Transverse colon (tissue), 4 donors: ENCODE results near the gene ITGB1. TPM values are rescaled to one million over a fixed set of nuclear protein-coding genes. Genes with fewer than 3 reads are reported as not detected.

ENCODE experiments used
- DNase-seq: peaks from one replicate; pipeline ENCODE4 v3.0.0-alpha.2; 2019
- H3K27ac ChIP-seq, 4 donors: fragments of 200-600 bp; sonication (generic); 2 replicates each; pipeline ENCODE4 v1.5.1; 2016 to 2018; ENCODE audit warnings: inconsistent platforms in 4 of 4
- H3K27me3 ChIP-seq: fragments of 200-600 bp; sonication (generic); 2 replicates; pipeline ENCODE4 v1.5.1; 2017; ENCODE audit warnings: inconsistent platforms
- H3K36me3 ChIP-seq, 4 donors: fragments of 200-600 bp; sonication (generic); 2 replicates each; pipeline ENCODE4 v1.5.1; 2017 to 2019; ENCODE audit warnings: inconsistent platforms in 4 of 4
- H3K4me1 ChIP-seq, 4 donors: fragments of 200-600 bp; sonication (generic); 2 replicates each; pipeline ENCODE4 v1.5.1; 2017 to 2020; ENCODE audit warnings: inconsistent platforms in 4 of 4
- H3K4me3 ChIP-seq, 4 donors: fragments of 200-600 bp; sonication (generic); 1 replicate in 1 of 4; 2 replicates in 3 of 4; pipeline versions ENCODE4 v1.5.1 to v1.6.1; 2017 to 2019; ENCODE audit warnings: inconsistent platforms in 4 of 4
- H3K9me3 ChIP-seq, 2 donors: fragments of 200-600 bp; sonication (generic); 2 replicates each; pipeline ENCODE4 v1.5.1; 2017 to 2019; ENCODE audit warnings: inconsistent platforms in 2 of 2
- CTCF ChIP-seq, 5 experiments: fragments of 200-600 bp in 3 of 5; fragments of 450-650 bp in 2 of 5; sonication (generic) in 3 of 5; IDR thresholded peaks; 1 replicate in 2 of 5; 2 replicates in 3 of 5; pipeline ENCODE4 v1.5.1; 2016 to 2017; ENCODE audit warnings: antibody characterized with exemption in 5 of 5, inconsistent platforms in 3 of 5, mild to moderate bottlenecking in 2 of 5, moderate library complexity in 1 of 5
- EP300 ChIP-seq: sonication (generic); formaldehyde crosslinking; IDR thresholded peaks from one replicate; pipeline ENCODE4 v1.6.1; 2017; ENCODE audit warnings: antibody characterized with exemption, low read depth
- POLR2A ChIP-seq: fragments of 450-650 bp; IDR thresholded peaks from one replicate; pipeline ENCODE4 v1.6.1; 2016; ENCODE audit warnings: antibody characterized with exemption, mild to moderate bottlenecking, moderate library complexity
- POLR2AphosphoS5 ChIP-seq, 3 donors: sonication (generic); formaldehyde crosslinking; IDR thresholded peaks; one replicate each; pipeline ENCODE4 v1.6.1; 2016; ENCODE audit warnings: antibody characterized with exemption in 3 of 3
- WGBS, 2 donors: methylation state at CpG; one replicate each; pipeline ENCODE4 v1.1.5; 2018; ENCODE audit warnings: low coverage in 1 of 2; 5-methylcytosine and 5-hydroxymethylcytosine counted together
- in situ Hi-C, 4 donors: fragments of 200-750 bp; cut with MboI; loops; one replicate each; pipeline versions ENCODE4 v1.15.0 to v1.15.1; 2017; ENCODE audit warnings: low sequenced_read_pairs in 3 of 4, low pct_ligation_motif_present in 1 of 4, low pct_unique_long_range_greater_than_20kb in 1 of 4
- intact Hi-C: fragments of 100-400 bp; cut with DNase I; formaldehyde crosslinking; loops from one replicate; pipeline ENCODE4 v1.15.1; 2023; ENCODE audit warnings: low total_unique reads
- total RNA-seq, 4 donors: library from RNA; depleted of rRNA; stranded (reverse); fragments of >200 nt; gene quantifications; one replicate each; pipeline ENCODE4 v1.1.0, GENCODE V29; 2016

ITGB1 gene
- total RNA-seq, 4 donors from 2014 or later: 135 to 362 (median 252) TPM

GRCh38 chr10:32961343-32961894, 3.4 kb upstream of the ITGB1 start:
- in situ Hi-C loops (no loop called here), intact Hi-C loops (no loop called here)
- Histone ChIP-seq H3K9me3 (no peaks in the 10 kb centered on the region), H3K27me3 (no peaks in the 10 kb centered on the region), H3K27ac (peak overlapping the region; percentile 76 to 99 (median 87)), H3K4me3 (no peak overlapping the region), H3K36me3 (no peaks in the 10 kb centered on the region), H3K4me1 (peaks cover 5 to 36% (median 23%) of the 10 kb centered on the region in 4 donors)
- DNase-seq: no peak
- 80 to 89% methylated on average over 4 to 5 of the region's 5 CpGs for WGBS, 2 donors
- TF ChIP-seq CTCF (IDR thresholded peaks at IDR 0.05) (no peak), POLR2AphosphoS5 (IDR thresholded peaks at IDR 0.05) (no peak)

GRCh38 chr10:32960022-32960421, 2.0 kb upstream of the ITGB1 start:
- Histone ChIP-seq H3K4me1 (peaks cover 5 to 50% (median 36%) of the 10 kb centered on the region in 4 donors), H3K9me3 (no peaks in the 10 kb centered on the region), H3K27me3 (no peaks in the 10 kb centered on the region), H3K4me3 (peak overlapping the region in 2 of 4 donors; percentile 84 to 98), H3K36me3 (no peaks in the 10 kb centered on the region), H3K27ac (peak overlapping the region; percentile 96 to 99 (median 98))
- in situ Hi-C loops: no loop called here
- TF ChIP-seq POLR2A: no peak
- TF ChIP-seq EP300: no peak
- no peak for TF ChIP-seq POLR2AphosphoS5 (IDR thresholded peaks at IDR 0.05)
- TF ChIP-seq CTCF (IDR thresholded peaks at IDR 0.05): no peak
- no peak for DNase-seq
- 55 to 57% methylated on average over 4 of the region's 4 CpGs for WGBS, 2 donors
- intact Hi-C loops: no loop called here

GRCh38 chr10:32959006-32959920, 1.2 kb upstream of the ITGB1 start:
- 17 to 24% methylated on average over 7 to 10 of the region's 10 CpGs for WGBS, 2 donors
- Histone ChIP-seq H3K4me1 (peaks cover 5 to 57% (median 43%) of the 10 kb centered on the region in 4 donors), H3K27me3 (no peaks in the 10 kb centered on the region), H3K9me3 (no peaks in the 10 kb centered on the region), H3K4me3 (peak overlapping the region; percentile 84 to 100 (median 91)), H3K27ac (peak overlapping the region; percentile 96 to 99 (median 98)), H3K36me3 (no peaks in the 10 kb centered on the region)
- in situ Hi-C loops: no loop called here
- intact Hi-C loops: loop anchor here (10.0 kb wide), 1 partner anchor 46 kb away; no protein-coding TSS in a partner anchor
- no peak for DNase-seq
- TF ChIP-seq POLR2AphosphoS5 (IDR thresholded peaks at IDR 0.05): no peak
- TF ChIP-seq POLR2A: no peak
- no peak for TF ChIP-seq EP300
- TF ChIP-seq CTCF (IDR thresholded peaks at IDR 0.05): no peak

- Histone ChIP-seq H3K9me3 (no peaks in the 10 kb centered on the region), H3K27me3 (no peaks in the 10 kb centered on the region), H3K4me3 (peak overlapping the region; percentile 52 to 100 (median 91)), H3K4me1 (peaks cover 12 to 64% (median 54%) of the 10 kb centered on the region in 4 donors), H3K36me3 (no peaks in the 10 kb centered on the region), H3K27ac (peak overlapping the region; percentile 96 to 99 (median 98))
- 0 to 1% methylated on average over 17 to 46 of the region's 87 CpGs for WGBS, 2 donors
- in situ Hi-C loops (no loop called here), intact Hi-C loops (loop anchor here (10.0 kb wide), 1 partner anchor 47 kb away; no protein-coding TSS in a partner anchor)
- DNase-seq: peak; percentile 50
- no peak for TF ChIP-seq POLR2A
- TF ChIP-seq CTCF (IDR thresholded peaks at IDR 0.05): peak in 1 of 5 experiments; percentile 11
- peak in 1 of 3 donors; percentile 20 for TF ChIP-seq POLR2AphosphoS5 (IDR thresholded peaks at IDR 0.05)
Observed at GRCh38 chr10:32957341-32958084, 517 bp downstream of the ITGB1 start.
